H1 (cell line): ENCODE data around the gene ACTN3. TPM values are rescaled to one million over a fixed set of nuclear protein-coding genes. Genes with fewer than 3 reads are reported as not detected.
A peak's percentile ranks its signal among the peaks of the same experiment; 100 is the strongest.

Source experiments
- CEBPB ChIP-seq: IDR thresholded peaks from 2 replicates; pipeline ENCODE4 v1.6.1; 2012; ENCODE audit warnings: low read depth, low read length
- EGR1 ChIP-seq: IDR thresholded peaks from 2 replicates; pipeline ENCODE4 v1.6.1; 2011; ENCODE audit warnings: low read depth, low read length, borderline replicate concordance
- SIN3A ChIP-seq, 2 experiments: IDR thresholded peaks in 1 of 2; conservative IDR thresholded peaks in 1 of 2; 2 replicates each; pipeline ENCODE4 v1.6.1; 2011 to 2012; ENCODE audit warnings: low read length in 2 of 2, improper control_type of control experiment in 1 of 2, low read depth in 1 of 2, mild to moderate bottlenecking in 1 of 2
- SP1 ChIP-seq: IDR thresholded peaks from 2 replicates; pipeline ENCODE4 v1.6.1; 2011; ENCODE audit warnings: low read depth, low read length
- polyA plus RNA-seq, 7 experiments: library from polyadenylated mRNA; depleted of rRNA in 3 of 7; stranded (reverse) in 5 of 7; unstranded in 2 of 7; fragments of >200 nt in 5 of 7; fragments of 200-250 nt in 2 of 7; gene quantifications; 1 replicate in 5 of 7; 2 replicates in 1 of 7; 4 replicates in 1 of 7; pipeline versions ENCODE4 v1.2.1 to v1.2.3, GENCODE V29; 2011 to 2013; ENCODE audit warnings: missing spikeins in 2 of 7, mixed read lengths in 2 of 7
- total RNA-seq: library from RNA; stranded (reverse); fragmentation: NEBNext Ultra II Directional; extraction: Animal tissue kit (Norgen Biotek cat#: 25700); gene quantifications from 2 replicates; pipeline ENCODE4 v1.2.1, GENCODE V29; 2021

ACTN3 gene
- total and polyA plus RNA-seq, 2 of the 8 experiments (the other 6 are each of a cell fraction or from before 2014, with no cell fraction given), result 30.8 to 36.7 TPM

DNA sequence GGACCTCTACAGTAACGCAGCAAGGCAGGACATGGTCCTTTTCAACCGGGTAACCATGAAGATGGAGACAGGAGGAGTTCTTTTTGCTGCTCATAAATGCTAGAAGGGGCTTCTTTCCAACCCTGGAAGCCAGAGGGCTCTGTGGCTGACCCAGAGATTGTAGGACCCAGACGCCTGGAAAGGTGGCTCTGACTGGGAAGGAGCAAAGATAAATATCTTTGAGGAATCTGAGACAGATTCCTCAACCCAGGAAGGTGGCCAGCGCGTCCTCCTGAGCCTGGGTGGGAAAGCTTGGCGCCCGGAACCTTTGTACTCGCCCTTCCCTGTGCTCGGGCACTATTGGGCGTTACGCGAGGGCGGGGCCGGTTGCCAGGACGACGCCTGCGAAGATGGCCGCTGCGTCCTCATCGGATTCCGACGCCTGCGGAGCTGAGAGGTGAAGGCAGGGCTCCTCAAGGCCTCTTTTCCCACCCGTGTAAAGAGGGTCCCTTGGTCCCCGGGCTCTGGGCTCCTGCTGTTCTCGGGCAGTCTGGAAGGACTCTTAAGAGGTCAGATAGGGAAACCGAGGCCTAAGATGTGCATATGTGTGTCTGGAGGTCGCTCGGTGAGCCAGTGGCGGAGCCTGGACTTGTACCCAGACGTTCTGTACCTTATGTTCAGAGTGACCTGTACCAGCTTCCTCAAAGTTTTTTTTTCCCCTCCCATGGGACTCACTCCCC is 36.3 kb upstream of the ACTN3 start, which contains the start of gene BBS1 (continued):
- no peak for TF ChIP-seq EGR1
- TF ChIP-seq CEBPB, result peak; percentile 27; the same call in 1 of the 2 replicates
- peak; percentile 91 for TF ChIP-seq SP1
- peak; percentile 67 to 98; a peak in 2 of 4 replicates for TF ChIP-seq SIN3A (conservative IDR thresholded peaks at IDR 0.05 in 1 of 2, IDR thresholded peaks at IDR 0.05 in 1 of 2; ENCODE audit: low read depth in 1 of 2, low read length in 2 of 2)
